Dermis microvascular lymphatic vessel endothelial cell (primary cell): Measurements from ENCODE around the gene SNCAIP. TPM values are rescaled to one million over a fixed set of nuclear protein-coding genes. Genes with fewer than 3 reads are reported as not detected.

ENCODE experiments used
- DNase-seq, 2 donors: peaks; one replicate each; pipeline versions ENCODE4 v3.0.0 to v3.0.0-alpha.2; 2010; ENCODE audit warnings: low read depth in 2 of 2
- total RNA-seq: library from RNA; depleted of rRNA; stranded (reverse); fragments of >200 nt; gene quantifications from 2 replicates; pipeline ENCODE4 v1.2.1, GENCODE V29; 2014

The SNCAIP gene
- total RNA-seq, 1 donor from 2014 or later, result 12.8 TPM

GRCh38 chr5:122394284-122394930, 82.4 kb downstream of the SNCAIP start:
- no peak for DNase-seq

GRCh38 chr5:122398016-122398415, 86.0 kb downstream of the SNCAIP start:
- no peak for DNase-seq

- no peak for DNase-seq
Observed at GRCh38 chr5:122400341-122400740, 88.3 kb downstream of the SNCAIP start.

- no peak for DNase-seq
Observed at GRCh38 chr5:122400938-122401337, 88.9 kb downstream of the SNCAIP start.

DNA sequence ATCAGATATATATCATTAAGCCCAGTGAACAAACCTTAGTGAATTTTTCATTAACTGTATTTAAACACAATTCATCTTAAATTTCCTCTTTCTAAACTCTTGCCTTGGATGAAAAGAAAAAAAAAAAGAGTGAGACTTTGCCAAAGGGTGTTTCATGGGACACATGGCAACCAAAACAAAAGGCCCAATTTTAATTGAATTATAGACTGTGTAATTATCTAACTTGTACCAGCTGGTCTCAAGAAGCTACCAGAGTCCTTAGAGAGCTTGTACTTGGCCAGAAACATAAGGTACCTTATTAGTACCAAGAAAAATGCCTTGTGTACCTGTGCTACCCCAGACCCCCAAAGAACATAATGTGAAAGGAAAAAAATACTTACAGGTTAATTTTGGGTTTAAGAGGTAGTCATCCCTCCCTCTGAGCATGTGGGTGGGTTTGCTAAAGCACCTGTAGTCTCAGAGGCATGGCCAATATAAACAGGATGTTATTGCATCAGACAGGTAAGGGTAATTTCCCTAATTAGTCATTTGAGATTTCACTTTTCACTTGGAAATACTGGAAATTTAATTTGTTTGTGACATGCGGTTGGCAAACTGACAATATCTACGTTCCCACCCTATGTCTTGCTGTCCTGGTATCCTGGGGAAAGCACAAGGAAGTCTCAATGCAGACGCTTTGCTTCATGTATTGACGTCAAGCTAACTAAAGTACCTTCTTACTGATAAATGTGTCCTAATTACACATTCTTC, 90.1 kb downstream of the SNCAIP start:
- no peak for DNase-seq

GRCh38 chr5:122402955-122403685, 91.1 kb downstream of the SNCAIP start:
- DNase-seq, result no peak

- no peak for DNase-seq
Observed at GRCh38 chr5:122404018-122404417, 92.0 kb downstream of the SNCAIP start.

GRCh38 chr5:122404653-122405362, 92.8 kb downstream of the SNCAIP start:
- DNase-seq, result no peak

DNA sequence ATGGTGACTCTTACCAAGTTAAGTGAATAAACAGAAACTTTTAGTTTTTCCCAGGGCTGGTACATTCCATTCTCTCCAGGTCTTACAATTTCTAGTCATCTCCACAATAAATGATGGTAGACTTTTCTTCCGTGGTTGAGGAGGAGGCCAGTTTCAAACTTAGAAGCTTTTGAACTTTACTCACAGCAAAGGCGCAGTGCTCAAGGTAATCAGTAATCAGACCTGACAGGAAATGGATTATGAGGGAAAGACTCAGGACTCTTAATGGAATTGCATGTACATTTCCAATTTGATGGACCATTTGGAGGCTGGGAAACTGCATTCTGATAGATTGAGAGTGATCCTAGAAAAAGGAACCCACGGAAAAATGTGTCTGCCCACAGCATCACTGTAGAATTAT, 93.7 kb downstream of the SNCAIP start:
- DNase-seq, result no peak

- DNase-seq, result no peak
Observed at GRCh38 chr5:122406181-122406580, 94.1 kb downstream of the SNCAIP start.

DNA sequence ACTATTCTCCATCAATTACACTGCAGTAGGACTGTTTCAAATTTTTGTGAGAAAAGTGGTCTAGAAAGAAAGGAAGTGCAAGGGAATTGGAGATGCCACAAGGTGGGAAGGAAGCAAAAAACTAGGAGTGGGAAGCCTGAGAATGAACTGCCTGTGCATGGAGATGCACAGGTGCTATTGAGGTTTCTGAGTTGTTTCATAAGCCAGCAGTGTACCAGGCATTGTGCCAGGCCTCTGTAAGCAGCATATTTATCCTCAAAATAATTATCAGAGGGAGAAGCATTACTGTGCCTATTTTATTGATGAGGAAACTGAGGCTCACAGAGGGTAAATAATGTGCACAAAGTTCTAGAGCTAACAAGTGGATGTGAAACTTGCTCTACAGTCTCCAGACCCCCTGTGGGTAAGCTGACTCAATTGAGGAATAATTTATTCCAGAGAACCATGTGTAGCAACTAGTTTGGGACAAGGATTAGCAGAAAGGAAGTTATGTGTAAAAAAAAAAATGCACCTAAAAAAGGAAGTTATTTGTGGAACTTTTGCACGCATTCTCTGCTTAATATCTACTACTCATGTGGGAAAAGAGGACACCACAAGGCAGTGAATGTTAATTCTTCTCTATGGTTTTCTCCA, 96.7 kb downstream of the SNCAIP start:
- no peak for DNase-seq

DNA sequence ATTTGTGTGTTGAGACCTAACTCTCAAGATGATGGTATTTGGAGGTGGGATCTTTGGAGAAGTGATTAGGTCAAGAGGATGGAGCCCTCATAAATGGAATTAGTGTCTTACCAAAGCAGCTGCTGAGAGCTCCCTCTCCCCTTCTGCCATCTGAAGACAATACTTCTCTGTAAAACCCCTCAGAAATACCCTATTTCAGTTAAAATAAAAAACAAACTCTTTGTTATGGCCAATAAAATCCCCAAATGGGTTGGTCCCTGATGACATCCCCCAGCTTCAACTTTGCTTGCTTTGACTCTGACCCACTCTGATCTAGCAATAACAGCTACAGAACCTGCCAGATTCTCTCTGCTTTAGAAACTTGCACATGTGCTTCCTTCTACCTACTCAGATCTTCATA, 100.9 kb downstream of the SNCAIP start:
- no peak for DNase-seq

DNA sequence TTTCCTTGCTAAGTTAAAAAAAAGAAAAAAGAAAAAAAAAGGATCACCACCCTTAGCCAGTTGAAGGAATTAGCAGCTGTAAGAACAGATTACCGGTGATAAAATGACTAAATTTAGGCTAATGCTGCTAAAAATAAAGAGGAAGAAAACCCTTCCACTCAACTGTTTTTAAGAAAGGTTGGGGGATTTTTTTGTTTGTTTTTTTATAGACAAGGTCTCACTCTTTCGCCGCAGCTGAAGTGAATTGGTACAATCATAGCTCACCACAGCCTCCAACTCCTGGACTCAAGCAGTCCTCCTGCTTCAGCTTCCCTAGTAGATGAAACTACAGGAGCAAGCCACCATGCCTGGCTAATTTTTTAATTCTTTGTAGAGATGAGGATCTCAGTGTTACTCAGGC, 101.7 kb downstream of the SNCAIP start:
- DNase-seq, result no peak

DNA sequence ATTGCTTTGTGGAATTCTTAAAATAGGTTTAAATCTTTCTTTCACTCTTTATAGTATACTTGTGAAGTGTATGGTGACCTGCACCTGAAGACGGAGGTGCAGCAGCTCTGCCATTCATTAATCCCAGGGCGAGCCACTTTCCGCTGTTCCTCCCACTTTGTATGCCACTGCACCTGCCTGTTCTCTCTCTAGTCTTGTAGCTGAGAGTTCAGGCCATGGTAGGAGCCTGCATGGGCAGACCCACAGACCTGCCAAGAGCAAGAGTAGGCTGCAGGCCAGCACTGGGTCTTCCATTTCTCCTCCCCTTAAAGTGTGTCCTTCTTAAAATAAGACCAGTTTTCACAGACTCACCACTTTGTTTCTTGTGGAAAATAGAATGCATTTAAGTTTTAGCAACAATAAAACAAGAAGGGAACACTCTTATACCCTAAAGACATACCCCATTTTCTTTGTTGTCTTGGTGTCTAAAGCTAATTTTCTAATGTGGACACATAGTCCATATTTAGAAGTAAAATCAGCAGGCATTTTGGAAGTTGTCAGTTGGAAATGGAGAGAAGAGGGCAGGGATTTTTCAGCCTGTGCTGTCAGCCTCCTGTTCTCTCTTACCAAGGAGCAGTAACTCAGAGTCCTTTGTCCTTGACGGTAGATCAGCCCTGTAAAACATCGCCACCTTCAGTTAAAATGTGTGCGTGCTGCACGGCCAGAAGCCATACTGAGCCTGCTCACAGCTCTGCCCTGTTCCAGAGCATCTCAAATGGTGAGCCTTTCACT, 103.2 kb downstream of the SNCAIP start:
- peak; percentile 50 to 55 for DNase-seq

DNA sequence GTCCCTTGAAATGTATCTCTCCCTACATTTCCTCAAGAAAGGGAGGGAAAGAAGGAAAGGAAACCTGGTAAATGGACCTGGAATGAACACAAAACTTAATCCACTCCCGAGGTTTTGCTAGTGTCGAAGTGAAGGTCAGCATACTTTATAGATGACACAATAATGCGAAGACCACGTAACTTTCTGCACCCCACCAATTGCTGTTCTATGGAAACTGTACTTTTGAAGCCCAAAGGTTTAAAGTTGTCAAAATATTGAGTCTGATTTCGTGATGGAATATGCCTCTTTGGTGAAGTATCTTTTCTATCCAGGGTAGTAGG, 103.7 kb downstream of the SNCAIP start:
- no peak for DNase-seq

DNA sequence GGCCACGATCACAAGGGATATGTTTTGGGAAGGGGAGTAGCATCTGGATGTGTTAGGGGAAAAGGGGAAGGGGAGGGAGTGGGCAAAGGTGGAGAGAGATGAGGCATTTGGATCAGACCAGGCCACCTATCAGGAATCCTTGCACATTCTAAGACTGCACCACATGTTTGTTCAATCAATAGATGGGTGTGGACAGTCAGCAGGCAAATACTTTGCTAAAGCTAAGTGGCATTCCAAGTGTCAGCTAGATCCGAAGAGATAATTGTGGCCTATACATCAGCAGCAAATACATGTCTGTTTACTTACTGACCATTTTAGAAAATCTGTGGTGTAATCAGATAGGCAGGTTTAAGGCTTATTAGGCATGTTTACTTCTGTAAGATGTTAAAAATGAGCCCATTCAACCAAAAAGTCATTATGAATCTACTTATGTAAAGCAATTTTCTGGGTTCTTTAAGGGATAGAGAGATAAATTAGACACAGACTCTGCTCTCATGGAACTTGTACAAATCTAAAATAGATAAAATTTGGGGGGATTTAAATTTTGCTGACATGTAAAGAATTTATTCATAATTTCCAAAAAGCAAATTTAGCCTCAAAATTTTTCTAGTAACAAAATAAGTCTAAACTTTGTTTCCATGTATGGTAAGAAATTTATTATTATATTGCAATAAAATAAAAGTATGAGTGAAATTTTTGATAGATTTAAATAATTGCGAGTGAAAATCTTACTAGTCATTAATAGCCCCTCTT, 107.3 kb downstream of the SNCAIP start:
- DNase-seq, result no peak

DNA sequence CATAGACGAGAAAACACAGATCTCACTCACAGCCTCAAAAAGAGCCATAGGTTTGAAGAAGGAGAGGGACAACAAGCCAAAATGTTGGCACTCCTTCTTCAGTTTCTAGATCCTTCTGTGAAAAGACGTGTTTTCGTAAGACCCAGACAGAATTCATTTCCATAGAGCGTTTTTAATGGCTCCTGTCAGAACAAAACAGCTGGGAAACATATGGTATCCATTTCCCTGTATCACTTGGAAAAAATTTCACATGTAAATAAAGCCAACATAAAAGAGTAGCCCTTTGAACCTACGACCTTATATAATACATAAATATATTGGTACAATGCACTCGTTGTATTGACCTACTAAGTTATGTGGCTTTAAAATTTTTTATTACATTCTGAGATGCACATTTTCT, 108.1 kb downstream of the SNCAIP start:
- no peak for DNase-seq

DNA sequence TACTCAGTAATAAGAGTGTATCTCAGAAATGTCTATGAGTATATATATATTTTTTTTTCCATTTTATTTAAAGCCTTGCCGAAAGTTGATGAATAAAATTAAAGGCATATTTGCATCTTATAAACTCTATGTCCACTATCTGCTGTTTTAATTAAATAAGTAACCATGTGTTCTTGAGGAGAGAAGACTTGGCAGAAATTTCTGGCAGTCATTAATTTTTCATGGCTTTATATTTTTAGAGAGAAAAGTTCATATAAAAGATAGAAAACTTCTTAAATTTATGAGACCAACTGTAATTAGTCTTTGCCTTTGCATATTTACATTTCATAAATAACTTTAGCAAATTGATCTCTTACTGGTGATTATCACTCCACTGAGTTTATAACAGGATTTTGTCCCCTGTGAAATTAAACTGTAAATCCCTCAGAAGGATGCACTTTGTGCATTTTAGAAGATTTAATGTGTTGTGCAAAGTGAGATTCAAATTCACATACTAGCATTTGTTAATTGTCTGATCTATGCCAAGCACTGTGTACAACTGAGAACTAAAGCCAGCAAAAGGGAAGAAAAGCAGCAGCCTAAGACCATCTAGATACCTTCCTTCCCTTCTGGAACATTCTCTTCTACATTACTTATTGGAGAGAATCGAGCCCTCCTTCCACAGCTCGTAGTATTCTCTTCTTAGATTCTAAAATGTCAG, 108.7 kb downstream of the SNCAIP start:
- DNase-seq, result no peak

- no peak for DNase-seq
Observed at GRCh38 chr5:122421374-122422079, 109.5 kb downstream of the SNCAIP start.
